A673 (cell line): ENCODE measurements around the gene PRTG.

Experiments used
- EZH2 ChIP-seq: fragments of 200-600 bp; sonication (generic); IDR thresholded peaks from 2 replicates; pipeline ENCODE4 v1.6.1; 2017; ENCODE audit warnings: borderline replicate concordance, low read depth, mild to moderate bottlenecking, mixed read lengths, antibody characterized with exemption, low read length; ENCODE audit not compliant: poor library complexity, severe bottlenecking
- TF ChIP-seq, protein P1 (sequence below): fragments of 300-800, 200-600 bp; sonication (generic); conservative IDR thresholded peaks from 2 replicates; pipeline ENCODE4 v1.5.1; 2017; ENCODE audit warnings: low read depth, mild to moderate bottlenecking, antibody characterized with exemption, low read length, moderate library complexity, mixed read lengths

DNA sequence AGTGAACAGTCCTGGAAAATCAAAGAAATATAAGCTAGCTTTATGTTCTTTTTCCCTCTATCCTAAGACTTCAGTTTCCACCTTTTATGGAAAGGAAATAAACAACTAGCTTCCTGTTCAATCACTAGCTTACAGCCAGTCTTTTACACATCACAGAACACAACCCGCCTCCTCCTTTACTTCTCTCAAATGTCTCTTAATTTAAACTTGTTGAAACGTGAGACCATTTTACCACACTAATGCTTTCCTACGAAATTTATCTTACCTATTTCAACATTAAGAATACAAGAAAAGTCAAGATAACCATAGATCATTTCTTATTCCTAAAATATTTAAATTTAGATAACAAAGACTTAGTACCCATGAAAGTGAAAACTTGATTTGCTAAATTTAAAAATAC lies 6.2 kb downstream of the PRTG start:
- TF ChIP-seq, protein P1, sequence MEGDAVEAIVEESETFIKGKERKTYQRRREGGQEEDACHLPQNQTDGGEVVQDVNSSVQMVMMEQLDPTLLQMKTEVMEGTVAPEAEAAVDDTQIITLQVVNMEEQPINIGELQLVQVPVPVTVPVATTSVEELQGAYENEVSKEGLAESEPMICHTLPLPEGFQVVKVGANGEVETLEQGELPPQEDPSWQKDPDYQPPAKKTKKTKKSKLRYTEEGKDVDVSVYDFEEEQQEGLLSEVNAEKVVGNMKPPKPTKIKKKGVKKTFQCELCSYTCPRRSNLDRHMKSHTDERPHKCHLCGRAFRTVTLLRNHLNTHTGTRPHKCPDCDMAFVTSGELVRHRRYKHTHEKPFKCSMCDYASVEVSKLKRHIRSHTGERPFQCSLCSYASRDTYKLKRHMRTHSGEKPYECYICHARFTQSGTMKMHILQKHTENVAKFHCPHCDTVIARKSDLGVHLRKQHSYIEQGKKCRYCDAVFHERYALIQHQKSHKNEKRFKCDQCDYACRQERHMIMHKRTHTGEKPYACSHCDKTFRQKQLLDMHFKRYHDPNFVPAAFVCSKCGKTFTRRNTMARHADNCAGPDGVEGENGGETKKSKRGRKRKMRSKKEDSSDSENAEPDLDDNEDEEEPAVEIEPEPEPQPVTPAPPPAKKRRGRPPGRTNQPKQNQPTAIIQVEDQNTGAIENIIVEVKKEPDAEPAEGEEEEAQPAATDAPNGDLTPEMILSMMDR: no peak
- TF ChIP-seq EZH2: no peak
